Measurements from ENCODE around the gene ASTN1.

ASTN1 gene

GRCh38 chr1:176853503-176853902, 311.0 kb downstream of the ASTN1 start:
- no peaks in the 10 kb centered on the region for H4K20me1 ChIP-seq (ENCODE audit: insufficient read depth, low read length, poor library complexity, severe bottlenecking)
- no peaks in the 10 kb centered on the region for H3K27me3 ChIP-seq (ENCODE audit: insufficient read depth, low read length, poor library complexity, severe bottlenecking)
- H3K36me3 ChIP-seq (ENCODE audit: insufficient read depth, low read length): no peaks in the 10 kb centered on the region
- H3F3A ChIP-seq (ENCODE audit: low read depth): no peaks in the 10 kb centered on the region
- no peak overlapping the region for H3K4me3 ChIP-seq (ENCODE audit: low read length, poor library complexity, severe bottlenecking)
- H3K9ac ChIP-seq (ENCODE audit: low read depth, low read length, poor library complexity, severe bottlenecking): no peak overlapping the region
- H3K4me1 ChIP-seq (ENCODE audit: insufficient read depth, low read length, poor library complexity, severe bottlenecking): no peaks in the 10 kb centered on the region
- no peaks in the 10 kb centered on the region for H3K9me2 ChIP-seq (replicated peaks; ENCODE audit: low read depth, low read length)
- no peak overlapping the region for H2AFZ ChIP-seq (ENCODE audit: low read length)
- TF ChIP-seq, protein P1, sequence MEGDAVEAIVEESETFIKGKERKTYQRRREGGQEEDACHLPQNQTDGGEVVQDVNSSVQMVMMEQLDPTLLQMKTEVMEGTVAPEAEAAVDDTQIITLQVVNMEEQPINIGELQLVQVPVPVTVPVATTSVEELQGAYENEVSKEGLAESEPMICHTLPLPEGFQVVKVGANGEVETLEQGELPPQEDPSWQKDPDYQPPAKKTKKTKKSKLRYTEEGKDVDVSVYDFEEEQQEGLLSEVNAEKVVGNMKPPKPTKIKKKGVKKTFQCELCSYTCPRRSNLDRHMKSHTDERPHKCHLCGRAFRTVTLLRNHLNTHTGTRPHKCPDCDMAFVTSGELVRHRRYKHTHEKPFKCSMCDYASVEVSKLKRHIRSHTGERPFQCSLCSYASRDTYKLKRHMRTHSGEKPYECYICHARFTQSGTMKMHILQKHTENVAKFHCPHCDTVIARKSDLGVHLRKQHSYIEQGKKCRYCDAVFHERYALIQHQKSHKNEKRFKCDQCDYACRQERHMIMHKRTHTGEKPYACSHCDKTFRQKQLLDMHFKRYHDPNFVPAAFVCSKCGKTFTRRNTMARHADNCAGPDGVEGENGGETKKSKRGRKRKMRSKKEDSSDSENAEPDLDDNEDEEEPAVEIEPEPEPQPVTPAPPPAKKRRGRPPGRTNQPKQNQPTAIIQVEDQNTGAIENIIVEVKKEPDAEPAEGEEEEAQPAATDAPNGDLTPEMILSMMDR (conservative IDR thresholded peaks at IDR 0.05; ENCODE audit: low read length): no peak
- TF ChIP-seq EZH2phosphoT487 (IDR thresholded peaks at IDR 0.05; ENCODE audit: borderline replicate concordance): no peak
- no peak overlapping the region for H3K4me2 ChIP-seq (ENCODE audit: low read depth, low read length, poor library complexity, severe bottlenecking)
- no peaks in the 10 kb centered on the region for H3K9me3 ChIP-seq (ENCODE audit: insufficient read depth, low read depth, low read length)
- H3K79me2 ChIP-seq (ENCODE audit: insufficient read depth, low read length): no peaks in the 10 kb centered on the region

DNA sequence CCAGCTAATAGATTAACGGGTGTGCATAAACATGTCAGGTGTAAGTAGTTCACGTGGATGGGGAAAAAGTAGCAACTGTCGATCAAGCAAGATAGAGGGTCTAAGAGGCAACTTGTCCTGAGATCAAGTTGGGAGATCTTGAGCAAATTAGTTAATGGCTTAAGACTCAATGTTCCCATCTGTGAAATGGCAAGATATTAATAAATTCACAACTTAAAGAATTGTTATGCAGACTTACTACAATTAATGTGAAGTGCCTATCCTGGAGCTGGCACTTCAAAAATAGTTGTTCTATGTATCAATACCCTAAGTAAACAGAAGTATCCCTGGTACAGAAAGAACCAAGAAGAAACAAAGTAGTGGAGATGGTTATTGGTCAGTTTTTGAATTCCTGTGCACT, 312.4 kb downstream of the ASTN1 start:
- no peaks in the 10 kb centered on the region for H3K4me1 ChIP-seq (ENCODE audit: insufficient read depth, low read length, poor library complexity, severe bottlenecking)
- H3K9me3 ChIP-seq (ENCODE audit: insufficient read depth, low read depth, low read length): no peaks in the 10 kb centered on the region
- no peaks in the 10 kb centered on the region for H3F3A ChIP-seq (ENCODE audit: low read depth)
- H4K20me1 ChIP-seq (ENCODE audit: insufficient read depth, low read length, poor library complexity, severe bottlenecking): no peaks in the 10 kb centered on the region
- no peak overlapping the region for H3K9ac ChIP-seq (ENCODE audit: low read depth, low read length, poor library complexity, severe bottlenecking)
- TF ChIP-seq, protein P1 (conservative IDR thresholded peaks at IDR 0.05; ENCODE audit: low read length): no peak
- TF ChIP-seq EZH2phosphoT487 (IDR thresholded peaks at IDR 0.05; ENCODE audit: borderline replicate concordance): no peak
- H3K4me3 ChIP-seq (ENCODE audit: low read length, poor library complexity, severe bottlenecking): no peak overlapping the region
- H3K27me3 ChIP-seq (ENCODE audit: insufficient read depth, low read length, poor library complexity, severe bottlenecking): no peaks in the 10 kb centered on the region
- H3K9me2 ChIP-seq (replicated peaks; ENCODE audit: low read depth, low read length): no peaks in the 10 kb centered on the region
- H2AFZ ChIP-seq (ENCODE audit: low read length): no peak overlapping the region
- H3K4me2 ChIP-seq (ENCODE audit: low read depth, low read length, poor library complexity, severe bottlenecking): no peak overlapping the region
- no peaks in the 10 kb centered on the region for H3K36me3 ChIP-seq (ENCODE audit: insufficient read depth, low read length)
- no peaks in the 10 kb centered on the region for H3K79me2 ChIP-seq (ENCODE audit: insufficient read depth, low read length)

GRCh38 chr1:176850871-176851270, 313.6 kb downstream of the ASTN1 start:
- no peaks in the 10 kb centered on the region for H3K9me2 ChIP-seq (replicated peaks; ENCODE audit: low read depth, low read length)
- H3K4me2 ChIP-seq (ENCODE audit: low read depth, low read length, poor library complexity, severe bottlenecking): no peak overlapping the region

More at GRCh38 chr1:176850871-176851270, 313.6 kb downstream of the ASTN1 start:
- Histone ChIP-seq H3K27me3 (ENCODE audit: insufficient read depth, low read length, poor library complexity, severe bottlenecking) (no peaks in the 10 kb centered on the region), H2AFZ (ENCODE audit: low read length) (no peak overlapping the region), H4K20me1 (ENCODE audit: insufficient read depth, low read length, poor library complexity, severe bottlenecking) (no peaks in the 10 kb centered on the region), H3K79me2 (ENCODE audit: insufficient read depth, low read length) (no peaks in the 10 kb centered on the region), H3K36me3 (ENCODE audit: insufficient read depth, low read length) (no peaks in the 10 kb centered on the region), H3F3A (ENCODE audit: low read depth) (no peaks in the 10 kb centered on the region), H3K4me3 (ENCODE audit: low read length, poor library complexity, severe bottlenecking) (no peak overlapping the region), H3K9ac (ENCODE audit: low read depth, low read length, poor library complexity, severe bottlenecking) (no peak overlapping the region), H3K9me3 (ENCODE audit: insufficient read depth, low read depth, low read length) (no peaks in the 10 kb centered on the region), H3K4me1 (ENCODE audit: insufficient read depth, low read length, poor library complexity, severe bottlenecking) (no peaks in the 10 kb centered on the region)
- TF ChIP-seq EZH2phosphoT487 (IDR thresholded peaks at IDR 0.05; ENCODE audit: borderline replicate concordance): no peak
- TF ChIP-seq, protein P1 (conservative IDR thresholded peaks at IDR 0.05; ENCODE audit: low read length): no peak

All from Loucy (cell line).